Left renal pelvis (tissue), 4 donors: Measurements from ENCODE around the gene GALR3. TPM values are rescaled to one million over a fixed set of nuclear protein-coding genes. Genes with fewer than 3 reads are reported as not detected.

Experiments used
- DNase-seq, 4 donors: peaks; one replicate each; pipeline ENCODE4 v3.0.0-alpha.2; 2013; ENCODE audit warnings: low read depth in 4 of 4, low spot score in 3 of 4
- polyA plus RNA-seq, 4 donors: library from polyadenylated mRNA; unstranded; fragments of 120-200 nt; gene quantifications; one replicate each; pipeline ENCODE4 v1.2.1, GENCODE V29; 2013; ENCODE audit not compliant: insufficient read length in 4 of 4

GALR3 gene
- polyA plus RNA-seq, 4 donors: not detected

- no peak for DNase-seq
Measured at GRCh38 chr22:37803195-37803638, 20.0 kb upstream of the GALR3 start.

- no peak for DNase-seq
Measured at GRCh38 chr22:37803639-37804351, 19.4 kb upstream of the GALR3 start.

- no peak for DNase-seq
Measured at GRCh38 chr22:37804352-37804880, 18.8 kb upstream of the GALR3 start.

- peak in 1 of 4 donors; percentile 77 for DNase-seq
Measured at GRCh38 chr22:37804881-37805809, 18.0 kb upstream of the GALR3 start.

- DNase-seq: no peak
Measured at GRCh38 chr22:37805810-37806277, 17.3 kb upstream of the GALR3 start.

GRCh38 chr22:37806409-37807333, 16.5 kb upstream of the GALR3 start:
- no peak for DNase-seq

GRCh38 chr22:37807410-37808293, 15.5 kb upstream of the GALR3 start, which contains the start of gene GCAT:
TSS of gene GCAT (plus strand) at chr22:37807934. CDS start at chr22:37807968, 34 bp downstream.
- DNase-seq: peak; percentile 89 to 95 (median 93)

GRCh38 chr22:37808294-37808657, 14.9 kb upstream of the GALR3 start:
- no peak for DNase-seq

GRCh38 chr22:37809672-37810333, 13.4 kb upstream of the GALR3 start:
- DNase-seq: no peak

GRCh38 chr22:37811867-37812266, 11.3 kb upstream of the GALR3 start:
- DNase-seq: no peak

GRCh38 chr22:37812869-37813678, 10.1 kb upstream of the GALR3 start:
- no peak for DNase-seq

GRCh38 chr22:37815593-37815992, 7.6 kb upstream of the GALR3 start:
- no peak for DNase-seq

GRCh38 chr22:37816543-37817180, 6.5 kb upstream of the GALR3 start:
- no peak for DNase-seq

GRCh38 chr22:37817705-37818408, 5.3 kb upstream of the GALR3 start:
- no peak for DNase-seq

- no peak for DNase-seq
Measured at GRCh38 chr22:37818409-37819104, 4.6 kb upstream of the GALR3 start.

- DNase-seq: no peak
Measured at GRCh38 chr22:37819105-37819433, 4.1 kb upstream of the GALR3 start.
